Left lung (tissue), 10 donors: ENCODE data around the gene PRRX2. TPM values are rescaled to one million over a fixed set of nuclear protein-coding genes. Genes with fewer than 3 reads are reported as not detected.

Experiments
- ATAC-seq: fragments of 200-7000 bp; cut with Tn5 transposase; one replicate; pipeline ENCODE4 v1.9.1; 2020; ENCODE audit warnings: moderate library complexity
- DNase-seq, 4 donors: peaks; one replicate each; pipeline ENCODE4 v3.0.0-alpha.2; 2013 to 2020
- H3K27ac ChIP-seq, 2 donors: fragments of 200-600 bp; sonication (generic) in 1 of 2; one replicate each; pipeline versions ENCODE4 v1.5.0 to v1.8.0; 2020 to 2021
- H3K27me3 ChIP-seq, 2 donors: fragments of 200-600 bp; sonication (generic) in 1 of 2; one replicate each; pipeline versions ENCODE4 v1.5.0 to v1.8.0; 2020 to 2021
- H3K36me3 ChIP-seq, 2 donors: fragments of 200-600 bp; sonication (generic) in 1 of 2; one replicate each; pipeline versions ENCODE4 v1.5.0 to v1.8.0; 2020 to 2021
- H3K4me1 ChIP-seq, 2 donors: fragments of 200-600 bp; one replicate each; pipeline ENCODE4 v1.8.0; 2021
- H3K4me3 ChIP-seq, 2 donors: fragments of 200-600 bp; sonication (generic) in 1 of 2; one replicate each; pipeline versions ENCODE4 v1.5.0 to v1.8.0; 2020 to 2021; ENCODE audit warnings: mild to moderate bottlenecking in 1 of 2
- H3K9me3 ChIP-seq, 2 donors: fragments of 200-600 bp; sonication (generic) in 1 of 2; one replicate each; pipeline versions ENCODE4 v1.5.0 to v1.8.0; 2020 to 2021
- intact Hi-C, 2 donors: fragments of 100-400 bp; cut with DNase I; formaldehyde crosslinking; loops; one replicate each; pipeline versions ENCODE4 v1.11.2 to v1.14.2; 2022
- polyA plus RNA-seq, 6 donors: library from polyadenylated mRNA; unstranded; fragments of 120-200 nt; gene quantifications; one replicate each; pipeline ENCODE4 v1.2.1, GENCODE V29; 2013; ENCODE audit not compliant: insufficient read length in 6 of 6
- total RNA-seq, 2 donors: library from RNA; stranded (reverse); fragmentation: NEBNext Ultra II Directional; extraction: Animal tissue kit (Norgen Biotek cat#: 25700); gene quantifications; one replicate each; pipeline ENCODE4 v1.2.1, GENCODE V29; 2021
- TF ChIP-seq, protein P1 (sequence below), 2 donors: fragments of 200-600 bp; sonication (generic) in 1 of 2; IDR thresholded peaks; one replicate each; pipeline versions ENCODE4 v1.5.0 to v1.8.0; 2021; ENCODE audit warnings: antibody characterized with exemption in 2 of 2
- donor health status: DM: no; HTN: yes; CAD: no.
- donor health status: DM: no; HTN: no; CAD: no.

Gene PRRX2
- total and polyA plus RNA-seq, 8 donors = 0.56 to 5.6 (median 1.0) TPM

DNA sequence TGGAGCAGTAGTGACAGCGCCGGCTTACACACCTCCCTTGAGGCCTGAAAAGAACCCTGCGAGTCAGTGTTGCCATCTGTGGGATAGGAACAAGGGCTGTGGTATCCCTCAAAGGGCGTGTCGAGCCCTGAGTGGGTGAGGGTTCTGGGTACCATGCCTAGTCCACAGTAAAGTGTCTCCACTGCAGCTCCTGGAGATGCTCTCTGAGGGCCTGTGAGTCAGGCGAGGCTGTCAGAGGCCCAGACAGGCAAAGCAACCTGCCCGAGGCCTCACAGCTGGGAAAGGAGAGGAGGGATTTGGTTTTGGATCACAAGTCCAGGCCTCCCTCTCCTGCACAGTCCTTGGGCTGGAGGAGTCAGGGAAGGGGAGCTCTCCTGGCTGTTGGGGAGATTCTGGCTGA is 6.1 kb downstream of the PRRX2 start:
- no peaks in the 10 kb centered on the region for H3K9me3 ChIP-seq
- H3K36me3 ChIP-seq = no peaks in the 10 kb centered on the region
- DNase-seq (peak in 1 of 4 donors; percentile 32), ATAC-seq (no peak)
- TF ChIP-seq, protein P1, sequence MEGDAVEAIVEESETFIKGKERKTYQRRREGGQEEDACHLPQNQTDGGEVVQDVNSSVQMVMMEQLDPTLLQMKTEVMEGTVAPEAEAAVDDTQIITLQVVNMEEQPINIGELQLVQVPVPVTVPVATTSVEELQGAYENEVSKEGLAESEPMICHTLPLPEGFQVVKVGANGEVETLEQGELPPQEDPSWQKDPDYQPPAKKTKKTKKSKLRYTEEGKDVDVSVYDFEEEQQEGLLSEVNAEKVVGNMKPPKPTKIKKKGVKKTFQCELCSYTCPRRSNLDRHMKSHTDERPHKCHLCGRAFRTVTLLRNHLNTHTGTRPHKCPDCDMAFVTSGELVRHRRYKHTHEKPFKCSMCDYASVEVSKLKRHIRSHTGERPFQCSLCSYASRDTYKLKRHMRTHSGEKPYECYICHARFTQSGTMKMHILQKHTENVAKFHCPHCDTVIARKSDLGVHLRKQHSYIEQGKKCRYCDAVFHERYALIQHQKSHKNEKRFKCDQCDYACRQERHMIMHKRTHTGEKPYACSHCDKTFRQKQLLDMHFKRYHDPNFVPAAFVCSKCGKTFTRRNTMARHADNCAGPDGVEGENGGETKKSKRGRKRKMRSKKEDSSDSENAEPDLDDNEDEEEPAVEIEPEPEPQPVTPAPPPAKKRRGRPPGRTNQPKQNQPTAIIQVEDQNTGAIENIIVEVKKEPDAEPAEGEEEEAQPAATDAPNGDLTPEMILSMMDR (IDR thresholded peaks at IDR 0.05) = no peak
- no peaks in the 10 kb centered on the region for H3K4me1 ChIP-seq
- intact Hi-C loops = no loop called here
- H3K4me3 ChIP-seq = no peak overlapping the region
- H3K27ac ChIP-seq = no peak overlapping the region
- H3K27me3 ChIP-seq = peaks cover 6 to 61% of the 10 kb centered on the region in 2 donors

DNA sequence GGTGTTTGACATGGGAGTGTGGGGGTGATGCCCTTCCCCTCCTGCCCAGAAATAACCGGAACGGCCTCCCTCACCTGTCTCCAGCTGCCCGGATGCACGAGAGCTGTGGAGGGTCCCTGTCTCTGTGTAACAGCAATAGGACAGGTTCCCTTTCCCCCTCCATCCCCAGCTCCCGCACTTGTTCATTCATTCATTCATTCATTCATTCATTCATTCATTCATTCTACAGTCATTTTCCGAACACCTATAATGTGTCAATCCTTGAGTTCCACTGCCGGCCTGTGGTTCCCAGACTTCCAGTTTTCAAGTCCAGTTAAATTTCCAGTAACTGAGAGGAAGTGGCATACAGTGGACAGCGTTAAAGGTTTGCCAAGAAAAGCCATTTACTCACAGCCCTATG is 7.3 kb downstream of the PRRX2 start:
- Histone ChIP-seq H3K36me3 (no peaks in the 10 kb centered on the region), H3K4me1 (no peaks in the 10 kb centered on the region), H3K27ac (no peak overlapping the region), H3K4me3 (no peak overlapping the region), H3K9me3 (no peaks in the 10 kb centered on the region), H3K27me3 (peaks cover 0 to 61% of the 10 kb centered on the region in 2 donors)
- TF ChIP-seq, protein P1 (IDR thresholded peaks at IDR 0.05) = no peak
- ATAC-seq = no peak
- no peak for DNase-seq
- intact Hi-C loops = no loop called here

DNA sequence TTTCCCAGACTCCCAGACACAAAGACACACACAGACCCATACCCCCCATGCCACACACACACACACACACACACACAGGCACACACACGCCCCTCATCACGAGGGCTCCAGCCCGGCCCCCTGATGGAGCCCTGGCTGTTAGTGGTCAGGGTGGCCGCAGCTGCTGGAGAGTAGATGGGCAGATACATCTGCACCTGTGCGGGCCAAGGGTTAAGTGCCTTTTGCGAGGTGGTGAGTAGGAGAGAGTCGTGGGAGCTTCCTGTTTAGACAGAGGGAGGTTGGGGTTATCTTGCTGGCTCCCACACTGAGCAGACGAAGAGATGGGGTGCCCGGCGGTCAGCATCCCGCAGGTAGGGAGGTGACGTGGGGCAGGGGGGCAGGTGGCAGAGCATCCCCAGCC is 8.2 kb downstream of the PRRX2 start:
- H3K36me3 ChIP-seq = no peaks in the 10 kb centered on the region
- DNase-seq (peak in 1 of 4 donors; percentile 66), ATAC-seq (no peak)
- H3K27me3 ChIP-seq = peaks cover 0 to 61% of the 10 kb centered on the region in 2 donors
- TF ChIP-seq, protein P1 (IDR thresholded peaks at IDR 0.05) = no peak
- no peaks in the 10 kb centered on the region for H3K4me1 ChIP-seq
- no peak overlapping the region for H3K4me3 ChIP-seq
- H3K9me3 ChIP-seq = no peaks in the 10 kb centered on the region
- intact Hi-C loops = no loop called here
- no peak overlapping the region for H3K27ac ChIP-seq

DNA sequence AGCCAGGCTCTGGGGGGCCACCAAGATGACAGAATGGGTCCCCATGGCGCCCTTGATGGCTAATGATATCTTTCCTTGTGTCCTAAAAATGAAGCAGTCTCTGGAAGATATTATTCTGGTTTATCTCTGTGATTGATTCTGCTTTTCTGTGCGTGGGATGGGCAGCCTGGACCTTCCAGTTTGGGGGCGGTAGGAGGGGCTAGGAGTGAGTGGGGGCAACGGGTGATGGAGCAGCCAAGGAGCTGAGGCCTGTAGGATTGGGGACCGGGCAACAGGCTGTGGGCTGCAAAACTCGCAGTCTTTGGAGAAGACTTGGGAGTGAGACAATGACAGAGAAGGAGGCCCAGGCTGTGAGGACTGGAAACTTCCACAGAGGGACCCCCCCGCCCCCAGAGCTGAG is 8.8 kb downstream of the PRRX2 start:
- no peak for ATAC-seq
- Histone ChIP-seq H3K27ac (no peak overlapping the region), H3K9me3 (no peaks in the 10 kb centered on the region), H3K27me3 (peaks cover 0 to 61% of the 10 kb centered on the region in 2 donors), H3K4me3 (no peak overlapping the region), H3K4me1 (no peaks in the 10 kb centered on the region), H3K36me3 (no peaks in the 10 kb centered on the region)
- intact Hi-C loops = no loop called here
- peak in 1 of 4 donors; percentile 58 for DNase-seq
- TF ChIP-seq, protein P1 (IDR thresholded peaks at IDR 0.05) = no peak

DNA sequence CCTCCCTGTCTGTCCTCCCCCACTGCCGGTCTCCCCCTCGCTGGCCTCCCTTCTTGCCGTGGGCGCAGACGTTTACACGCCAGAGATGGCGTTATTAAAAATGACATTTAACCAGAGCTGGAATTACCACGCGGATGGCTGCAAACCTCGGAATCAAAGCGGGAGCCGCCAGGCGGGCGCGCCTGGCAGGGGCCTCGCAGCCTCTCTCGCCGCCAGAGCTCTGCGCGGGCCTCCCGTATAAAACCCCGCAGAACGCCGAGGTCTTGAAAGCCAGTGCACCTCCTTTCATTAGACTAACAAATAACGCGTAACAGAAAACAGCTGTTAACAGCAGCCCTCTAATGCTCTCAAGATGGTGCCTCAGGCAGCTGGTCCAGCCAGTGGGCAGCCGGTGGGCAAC is 10.2 kb downstream of the PRRX2 start:
- TF ChIP-seq, protein P1 (IDR thresholded peaks at IDR 0.05) = no peak
- intact Hi-C loops = no loop called here
- H3K4me3 ChIP-seq = no peak overlapping the region
- ATAC-seq (no peak), DNase-seq (peak in 1 of 4 donors; percentile 32)
- H3K27me3 ChIP-seq = peaks cover 0 to 67% of the 10 kb centered on the region in 2 donors
- H3K4me1 ChIP-seq = no peaks in the 10 kb centered on the region
- no peaks in the 10 kb centered on the region for H3K36me3 ChIP-seq
- H3K9me3 ChIP-seq = no peaks in the 10 kb centered on the region
- H3K27ac ChIP-seq = no peak overlapping the region
